Panc1 (cell line): ENCODE data around the gene HOXA11. TPM values are rescaled to one million over a fixed set of nuclear protein-coding genes. Genes with fewer than 3 reads are reported as not detected.

Source experiments
- ATAC-seq: fragments of 200-7000 bp; cut with Tn5 transposase; 2 replicates; pipeline ENCODE4 v1.9.1; 2020; ENCODE audit warnings: mild to moderate bottlenecking, moderate library complexity
- BruUV-seq: library from RNA; stranded (reverse); fragments of 400-500 nt; replicated peaks from 2 replicates; lab custom pipeline; 2021; lab: Mats Ljungman, UMichigan
- CTCF ChIA-PET: fragments of 300-600 bp; sonication (Branson Sonifier 250); formaldehyde crosslinking; loops from one replicate; lab custom pipeline; 2022; ENCODE audit warnings: antibody characterized with exemption; lab: Charles Lee
- POLR2A ChIA-PET: fragments of 300-600 bp; sonication (Branson Sonifier 250); formaldehyde crosslinking; loops from one replicate; lab custom pipeline; 2022; ENCODE audit warnings: antibody characterized with exemption; lab: Charles Lee
- DNase-seq: peaks from one replicate; pipeline ENCODE4 v3.0.0-alpha.2; 2010; ENCODE audit warnings: low read depth, low spot score
- H3K27ac ChIP-seq: 2 replicates; pipeline ENCODE4 v1.5.1; 2011; ENCODE audit warnings: mild to moderate bottlenecking, low read length, inconsistent platforms
- H3K27me3 ChIP-seq: fragments of 200-500 bp; sonication (Bioruptor generic); 2 replicates; pipeline ENCODE4 v1.6.0; 2014; ENCODE audit warnings: low read length, inconsistent platforms; ENCODE audit not compliant: control insufficient read depth, insufficient read depth
- H3K36me3 ChIP-seq: fragments of 200-500 bp; sonication (Bioruptor generic); 2 replicates; pipeline ENCODE4 v1.5.1; 2014; ENCODE audit warnings: inconsistent platforms, mild to moderate bottlenecking, low read length, moderate library complexity; ENCODE audit not compliant: control insufficient read depth, insufficient read depth
- H3K4me1 ChIP-seq: 2 replicates; pipeline ENCODE4 v1.5.1; 2011; ENCODE audit warnings: inconsistent platforms, mild to moderate bottlenecking, low read length, moderate library complexity; ENCODE audit not compliant: control insufficient read depth, insufficient read depth
- H3K4me3 ChIP-seq, 2 experiments: 2 replicates each; pipeline ENCODE4 v1.5.1; 2011 to 2012; ENCODE audit warnings: low read depth in 2 of 2, low read length in 2 of 2, mild to moderate bottlenecking in 2 of 2, inconsistent platforms in 1 of 2, moderate library complexity in 1 of 2
- H3K9me3 ChIP-seq: fragments of 200-500 bp; sonication (Bioruptor generic); 2 replicates; pipeline ENCODE4 v1.5.1; 2014; ENCODE audit warnings: low read depth, mild to moderate bottlenecking, inconsistent platforms, low read length, moderate library complexity; ENCODE audit not compliant: control insufficient read depth, insufficient read depth
- CTCF ChIP-seq: fragments of 450-650 bp; IDR thresholded peaks from 2 replicates; pipeline ENCODE4 v1.5.1; 2017; ENCODE audit warnings: mild to moderate bottlenecking
- POLR2AphosphoS5 ChIP-seq: IDR thresholded peaks from 2 replicates; pipeline ENCODE4 v1.6.1; 2012; ENCODE audit warnings: mild to moderate bottlenecking, low read depth, low read length, moderate library complexity
- SIN3A ChIP-seq: IDR thresholded peaks from 2 replicates; pipeline ENCODE4 v1.6.1; 2012; ENCODE audit warnings: low read depth, mild to moderate bottlenecking, low read length, moderate library complexity, borderline replicate concordance; ENCODE audit not compliant: insufficient read depth
- TCF7L2 ChIP-seq: IDR thresholded peaks from 2 replicates; pipeline ENCODE4 v1.6.1; 2011; ENCODE audit warnings: mild to moderate bottlenecking, low read depth, low read length, inconsistent platforms
- in situ Hi-C: cut with HindIII; loops from 2 replicates; pipeline ENCODE4 v1.10.0; 2016; ENCODE audit warnings: low sequenced_read_pairs, low pct_unique_long_range_greater_than_20kb
- intact Hi-C: fragments of 100-400 bp; cut with micrococcal nuclease; formaldehyde crosslinking; loops from one replicate; pipeline ENCODE4 v1.10.0; 2022; ENCODE audit not compliant: unreplicated experiment
- total RNA-seq: library from RNA; stranded (reverse); gene quantifications from one replicate; pipeline ENCODE4 v1.2.1, GENCODE V29; 2021; ENCODE audit not compliant: unreplicated experiment
- TF ChIP-seq, protein P1 (sequence below), 2 experiments: IDR thresholded peaks; 2 replicates each; pipeline ENCODE4 v1.6.1; 2011 to 2012; ENCODE audit warnings: low read depth in 2 of 2, control low read depth in 1 of 2, low read length in 1 of 2, mild to moderate bottlenecking in 1 of 2, moderate library complexity in 1 of 2; ENCODE audit not compliant: insufficient read depth in 1 of 2

The HOXA11 gene
- total RNA-seq, 1 experiment from 2014 or later: 0.57 TPM

DNA sequence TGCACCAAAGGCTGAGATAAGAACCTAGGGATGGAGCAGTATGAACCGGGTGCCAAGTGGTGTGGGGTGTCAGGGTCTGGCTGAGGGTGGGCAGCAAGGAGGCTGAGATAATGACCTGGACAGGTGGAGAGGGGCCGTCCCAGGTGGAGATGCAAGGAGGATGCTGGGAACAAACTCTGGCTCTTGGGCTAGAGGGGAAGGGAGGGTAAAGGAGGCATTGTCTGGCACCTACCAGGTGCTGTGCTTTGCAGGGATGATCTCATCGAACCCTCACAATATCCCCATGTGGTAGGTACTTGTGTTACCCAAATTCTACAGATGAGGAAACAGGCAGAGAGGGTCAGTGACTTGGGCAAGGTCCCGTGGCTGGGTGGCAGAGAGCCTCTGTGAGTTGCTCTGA lies 34.8 kb upstream of the HOXA11 start:
- TF ChIP-seq POLR2AphosphoS5 (no peak), CTCF (no peak), SIN3A (no peak), TCF7L2 (no peak)
- TF ChIP-seq, protein P1, sequence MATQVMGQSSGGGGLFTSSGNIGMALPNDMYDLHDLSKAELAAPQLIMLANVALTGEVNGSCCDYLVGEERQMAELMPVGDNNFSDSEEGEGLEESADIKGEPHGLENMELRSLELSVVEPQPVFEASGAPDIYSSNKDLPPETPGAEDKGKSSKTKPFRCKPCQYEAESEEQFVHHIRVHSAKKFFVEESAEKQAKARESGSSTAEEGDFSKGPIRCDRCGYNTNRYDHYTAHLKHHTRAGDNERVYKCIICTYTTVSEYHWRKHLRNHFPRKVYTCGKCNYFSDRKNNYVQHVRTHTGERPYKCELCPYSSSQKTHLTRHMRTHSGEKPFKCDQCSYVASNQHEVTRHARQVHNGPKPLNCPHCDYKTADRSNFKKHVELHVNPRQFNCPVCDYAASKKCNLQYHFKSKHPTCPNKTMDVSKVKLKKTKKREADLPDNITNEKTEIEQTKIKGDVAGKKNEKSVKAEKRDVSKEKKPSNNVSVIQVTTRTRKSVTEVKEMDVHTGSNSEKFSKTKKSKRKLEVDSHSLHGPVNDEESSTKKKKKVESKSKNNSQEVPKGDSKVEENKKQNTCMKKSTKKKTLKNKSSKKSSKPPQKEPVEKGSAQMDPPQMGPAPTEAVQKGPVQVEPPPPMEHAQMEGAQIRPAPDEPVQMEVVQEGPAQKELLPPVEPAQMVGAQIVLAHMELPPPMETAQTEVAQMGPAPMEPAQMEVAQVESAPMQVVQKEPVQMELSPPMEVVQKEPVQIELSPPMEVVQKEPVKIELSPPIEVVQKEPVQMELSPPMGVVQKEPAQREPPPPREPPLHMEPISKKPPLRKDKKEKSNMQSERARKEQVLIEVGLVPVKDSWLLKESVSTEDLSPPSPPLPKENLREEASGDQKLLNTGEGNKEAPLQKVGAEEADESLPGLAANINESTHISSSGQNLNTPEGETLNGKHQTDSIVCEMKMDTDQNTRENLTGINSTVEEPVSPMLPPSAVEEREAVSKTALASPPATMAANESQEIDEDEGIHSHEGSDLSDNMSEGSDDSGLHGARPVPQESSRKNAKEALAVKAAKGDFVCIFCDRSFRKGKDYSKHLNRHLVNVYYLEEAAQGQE (IDR thresholded peaks at IDR 0.05; ENCODE audit: insufficient read depth in 1 of 2, low read depth in 2 of 2, low read length in 1 of 2): no peak

GRCh38 chr7:27217951-27218350 lies 32.9 kb upstream of the HOXA11 start:
- H3K27ac ChIP-seq: no peak overlapping the region
- TF ChIP-seq CTCF (no peak), SIN3A (no peak), TCF7L2 (no peak), POLR2AphosphoS5 (no peak)
- TF ChIP-seq, protein P1 (IDR thresholded peaks at IDR 0.05; ENCODE audit: insufficient read depth in 1 of 2, low read depth in 2 of 2, low read length in 1 of 2): no peak
- BruUV-seq: no TSS peak
- no peak overlapping the region for H3K4me3 ChIP-seq
- intact Hi-C loops (no loop called here), in situ Hi-C loops (no loop called here)
- H3K36me3 ChIP-seq: no peaks in the 10 kb centered on the region
- ChIA-PET POLR2A (interaction anchor here (0.7 kb wide), 1 partner anchor 389 kb away, joined by 3 read pairs; no protein-coding TSS in a partner anchor), CTCF (interaction anchor here (0.5 kb wide), 1 partner anchor 389 kb away, joined by 3 read pairs; no protein-coding TSS in a partner anchor)
- no peaks in the 10 kb centered on the region for H3K4me1 ChIP-seq
- H3K27me3 ChIP-seq: peaks cover 6% of the 10 kb centered on the region; the same call in 1 of the 2 replicates
- H3K9me3 ChIP-seq: no peaks in the 10 kb centered on the region
- no peak for ATAC-seq
- no peak for DNase-seq

More for the DNA sequence above, 34.8 kb upstream of the HOXA11 start:
- Histone ChIP-seq H3K4me3 (no peak overlapping the region), H3K4me1 (no peaks in the 10 kb centered on the region), H3K27ac (no peak overlapping the region), H3K36me3 (no peaks in the 10 kb centered on the region), H3K27me3 (peaks cover 16% of the 10 kb centered on the region), H3K9me3 (no peaks in the 10 kb centered on the region)
- ChIA-PET CTCF (no interaction called here), POLR2A (no interaction called here)
- no peak for DNase-seq
- in situ Hi-C loops (no loop called here), intact Hi-C loops (loop anchor here (5.0 kb wide), 1 partner anchor 357 kb away; no protein-coding TSS in a partner anchor)
- no TSS peak for BruUV-seq
- no peak for ATAC-seq
